H1 (cell line): ENCODE measurements around the gene CHODL. TPM values are rescaled to one million over a fixed set of nuclear protein-coding genes. Genes with fewer than 3 reads are reported as not detected.

ENCODE experiments used
- CTCF ChIA-PET: fragments of 300-600 bp; sonication (Branson Sonifier 250); formaldehyde crosslinking; loops from one replicate; lab custom pipeline; 2021; ENCODE audit not compliant: partially characterized antibody; lab: Charles Lee
- POLR2A ChIA-PET: fragments of 300-600 bp; sonication (Branson Sonifier 250); formaldehyde crosslinking; loops from one replicate; lab custom pipeline; 2021; ENCODE audit warnings: inconsistent platforms; ENCODE audit not compliant: partially characterized antibody; lab: Charles Lee
- DNase-seq, 2 experiments: peaks; one replicate each; pipeline versions ENCODE4 v3.0.0 to v3.0.0-alpha.2; 2010 to 2022; ENCODE audit warnings: low spot score in 2 of 2, low read depth in 1 of 2, mixed read lengths in 1 of 2
- FAIRE-seq: peaks from 2 replicates; lab custom pipeline; 2011; peaks lifted over from hg19 to GRCh38; lab: Jason Lieb, UNC
- H2AFZ ChIP-seq: 2 replicates; pipeline ENCODE4 v1.8.1; 2012; ENCODE audit warnings: low read length, inconsistent platforms
- H2AK5ac ChIP-seq: 2 replicates; pipeline ENCODE4 v1.6.1; 2013; ENCODE audit warnings: low read depth, low read length
- H2BK120ac ChIP-seq: replicated peaks from 2 replicates; pipeline ENCODE3; 2013; ENCODE audit warnings: low read depth, low read length, inconsistent platforms
- H2BK12ac ChIP-seq: 2 replicates; pipeline ENCODE4 v1.6.1; 2013; ENCODE audit warnings: low read depth, low read length
- H2BK15ac ChIP-seq: 2 replicates; pipeline ENCODE4 v1.6.1; 2013; ENCODE audit warnings: low read length
- H2BK20ac ChIP-seq: 2 replicates; pipeline ENCODE4 v1.6.1; 2013; ENCODE audit warnings: low read length
- H2BK5ac ChIP-seq: 2 replicates; pipeline ENCODE4 v1.6.1; 2013; ENCODE audit warnings: low read depth, low read length
- H3K14ac ChIP-seq: 2 replicates; pipeline ENCODE4 v1.6.1; 2013; ENCODE audit warnings: inconsistent platforms; ENCODE audit not compliant: insufficient read length
- H3K18ac ChIP-seq: 2 replicates; pipeline ENCODE4 v1.6.1; 2013; ENCODE audit warnings: low read length; ENCODE audit errors: extremely low read depth
- H3K23ac ChIP-seq: 2 replicates; pipeline ENCODE4 v1.6.1; 2013; ENCODE audit warnings: inconsistent platforms; ENCODE audit not compliant: insufficient read length
- H3K23me2 ChIP-seq: 2 replicates; pipeline ENCODE4 v1.6.1; 2013; ENCODE audit warnings: low read depth, low read length
- H3K27ac ChIP-seq: 2 replicates; pipeline ENCODE4 v1.6.1; 2011; ENCODE audit warnings: low read depth, low read length, inconsistent platforms
- H3K27me3 ChIP-seq, 4 experiments: replicated peaks in 1 of 4; 1 replicate in 1 of 4; 2 replicates in 3 of 4; pipeline versions ENCODE4 v1.6.1 to v1.8.1; 2011 to 2013; ENCODE audit warnings: low read length in 3 of 4, mild to moderate bottlenecking in 3 of 4, inconsistent platforms in 2 of 4, mixed read lengths in 2 of 4, moderate library complexity in 1 of 4; ENCODE audit not compliant: control insufficient read depth in 3 of 4, insufficient read depth in 3 of 4; ENCODE audit errors: extremely low read depth in 1 of 4
- H3K36me3 ChIP-seq, 4 experiments: 2 replicates each; pipeline versions ENCODE4 v1.6.1 to v1.8.1; 2011 to 2013; ENCODE audit warnings: mild to moderate bottlenecking in 4 of 4, low read length in 3 of 4, moderate library complexity in 2 of 4, control low read depth in 1 of 4, inconsistent platforms in 1 of 4; ENCODE audit not compliant: insufficient read depth in 4 of 4, control insufficient read depth in 2 of 4
- H3K4ac ChIP-seq: replicated peaks from 2 replicates; pipeline ENCODE3; 2013; ENCODE audit warnings: low read length, low read depth, mixed read lengths, inconsistent platforms; ENCODE audit not compliant: insufficient read length
- H3K4me1 ChIP-seq, 4 experiments: replicated peaks in 1 of 4; 1 replicate in 1 of 4; 2 replicates in 3 of 4; pipeline versions ENCODE4 v1.6.1 to v1.8.1; 2011 to 2013; ENCODE audit warnings: low read length in 3 of 4, inconsistent platforms in 2 of 4, mixed read lengths in 1 of 4; ENCODE audit not compliant: insufficient read depth in 4 of 4, control insufficient read depth in 3 of 4
- H3K4me2 ChIP-seq, 2 experiments: 2 replicates each; pipeline versions ENCODE4 v1.6.1 to v1.8.1; 2011 to 2013; ENCODE audit warnings: low read depth in 2 of 2, low read length in 2 of 2, control low read depth in 1 of 2, inconsistent platforms in 1 of 2, mild to moderate bottlenecking in 1 of 2; ENCODE audit not compliant: insufficient read depth in 1 of 2
- H3K4me3 ChIP-seq, 4 experiments: fragments of 200-600, 300-600 bp in 1 of 4; sonication (generic), shearing (Covaris generic), sonication (Bioruptor Twin) in 1 of 4; 2 replicates each; pipeline versions ENCODE4 v1.5.1 to v1.8.1; 2011 to 2016; ENCODE audit warnings: low read length in 4 of 4, low read depth in 3 of 4, control low read depth in 2 of 4, inconsistent platforms in 2 of 4, mild to moderate bottlenecking in 2 of 4, mixed read lengths in 1 of 4, moderate library complexity in 1 of 4; ENCODE audit not compliant: insufficient read depth in 2 of 4; ENCODE audit errors: extremely low read depth in 1 of 4
- H3K56ac ChIP-seq: replicated peaks from 2 replicates; pipeline ENCODE3; 2013; ENCODE audit warnings: low read depth, mild to moderate bottlenecking, mixed read lengths, low read length, inconsistent platforms; ENCODE audit not compliant: insufficient read length
- H3K79me1 ChIP-seq: 2 replicates; pipeline ENCODE4 v1.6.1; 2013; ENCODE audit warnings: low read depth, low read length, control low read depth
- H3K79me2 ChIP-seq, 2 experiments: 2 replicates each; pipeline versions ENCODE4 v1.6.1 to v1.8.1; 2012 to 2013; ENCODE audit warnings: low read length in 2 of 2, mild to moderate bottlenecking in 2 of 2, inconsistent platforms in 1 of 2; ENCODE audit not compliant: insufficient read depth in 2 of 2, control insufficient read depth in 1 of 2
- H3K9ac ChIP-seq, 4 experiments: replicated peaks in 1 of 4; 1 replicate in 1 of 4; 2 replicates in 3 of 4; pipeline versions ENCODE4 v1.6.1 to v1.8.1; 2011 to 2013; ENCODE audit warnings: low read depth in 3 of 4, low read length in 3 of 4, control low read depth in 2 of 4, mild to moderate bottlenecking in 2 of 4, moderate library complexity in 2 of 4, inconsistent platforms in 1 of 4; ENCODE audit errors: extremely low read depth in 1 of 4
- H3K9me3 ChIP-seq, 2 experiments: 2 replicates each; pipeline versions ENCODE4 v1.6.1 to v1.8.1; 2012 to 2013; ENCODE audit warnings: mild to moderate bottlenecking in 2 of 2, moderate library complexity in 2 of 2, control low read depth in 1 of 2, inconsistent platforms in 1 of 2, low read depth in 1 of 2, low read length in 1 of 2, mixed read lengths in 1 of 2; ENCODE audit not compliant: insufficient read depth in 2 of 2
- H4K20me1 ChIP-seq, 2 experiments: replicated peaks in 1 of 2; 2 replicates each; pipeline versions ENCODE3 to v1.8.1; 2011 to 2013; ENCODE audit warnings: inconsistent platforms in 2 of 2, low read length in 2 of 2, mild to moderate bottlenecking in 1 of 2; ENCODE audit not compliant: insufficient read depth in 2 of 2, control insufficient read depth in 1 of 2
- H4K5ac ChIP-seq: 2 replicates; pipeline ENCODE4 v1.6.1; 2013; ENCODE audit warnings: low read length, low read depth, mixed read lengths, inconsistent platforms; ENCODE audit not compliant: insufficient read length
- H4K8ac ChIP-seq: 2 replicates; pipeline ENCODE4 v1.8.0; 2013; ENCODE audit warnings: mild to moderate bottlenecking, moderate library complexity, low read length, inconsistent platforms; ENCODE audit not compliant: insufficient read depth; ENCODE audit errors: extremely low read depth
- H4K91ac ChIP-seq: replicated peaks from 2 replicates; pipeline ENCODE3; 2013; ENCODE audit warnings: low read length, mixed read lengths, inconsistent platforms; ENCODE audit not compliant: insufficient read length
- KDM4A ChIP-seq: IDR thresholded peaks from one replicate; pipeline ENCODE4 v1.7.1; 2012; ENCODE audit warnings: low read depth, mild to moderate bottlenecking, moderate library complexity, low read length, inconsistent platforms; ENCODE audit not compliant: severe bottlenecking
- MAFK ChIP-seq: IDR thresholded peaks from 2 replicates; pipeline ENCODE4 v1.6.1; 2012; ENCODE audit warnings: low read depth, mild to moderate bottlenecking, improper control_type of control experiment, low read length
- WGBS, 2 experiments: shearing (Covaris generic) in 1 of 2; methylation state at CpG; one replicate each; pipeline versions ENCODE4 v1.1.6 to v1.1.7; 2013 to 2015; ENCODE audit warnings: low lambda C conversion rate in 2 of 2, mixed read lengths in 2 of 2, inconsistent platforms in 1 of 2, low coverage in 1 of 2, missing lambda C conversion rate in 1 of 2; ENCODE audit not compliant: insufficient replicate concordance in 2 of 2, insufficient coverage in 1 of 2, insufficient read length in 1 of 2; ENCODE audit errors: extremely low coverage in 1 of 2, missing lambda C conversion rate in 1 of 2; 5-methylcytosine and 5-hydroxymethylcytosine counted together
- polyA plus RNA-seq, 7 experiments: library from polyadenylated mRNA; depleted of rRNA in 3 of 7; stranded (reverse) in 5 of 7; unstranded in 2 of 7; fragments of >200 nt in 5 of 7; fragments of 200-250 nt in 2 of 7; gene quantifications; 1 replicate in 5 of 7; 2 replicates in 1 of 7; 4 replicates in 1 of 7; pipeline versions ENCODE4 v1.2.1 to v1.2.3, GENCODE V29; 2011 to 2013; ENCODE audit warnings: missing spikeins in 2 of 7, mixed read lengths in 2 of 7
- total RNA-seq: library from RNA; stranded (reverse); fragmentation: NEBNext Ultra II Directional; extraction: Animal tissue kit (Norgen Biotek cat#: 25700); gene quantifications from 2 replicates; pipeline ENCODE4 v1.2.1, GENCODE V29; 2021

Gene CHODL
- total and polyA plus RNA-seq, 2 of the 8 experiments (the other 6 are each of a cell fraction or from before 2014, with no cell fraction given) = 0.39 to 0.82 TPM

GRCh38 chr21:18248171-18248570 is 3.5 kb downstream of the CHODL start:
- Histone ChIP-seq H3K23ac (no peak overlapping the region), H2BK12ac (no peak overlapping the region), H3K9me3 (no peaks in the 10 kb centered on the region), H3K9ac (no peak overlapping the region), H3K23me2 (peaks cover 12% of the 10 kb centered on the region), H2AFZ (no peak overlapping the region), H3K56ac (no peak overlapping the region), H2BK120ac (no peak overlapping the region), H3K4me3 (no peak overlapping the region), H3K79me2 (no peaks in the 10 kb centered on the region), H3K27me3 (peaks cover 19 to 31% (median 26%) of the 10 kb centered on the region in 4 experiments), H2BK15ac (no peak overlapping the region), H2BK20ac (no peak overlapping the region), H3K79me1 (no peaks in the 10 kb centered on the region), H3K4me2 (no peak overlapping the region), H2AK5ac (no peak overlapping the region), H3K4me1 (peaks cover 0 to 12% (median 2%) of the 10 kb centered on the region in 4 experiments; a peak in 3 of 7 replicates), H3K27ac (no peak overlapping the region), H2BK5ac (no peak overlapping the region), H3K18ac (no peak overlapping the region), H3K4ac (no peak overlapping the region), H4K5ac (no peak overlapping the region), H3K14ac (no peak overlapping the region), H3K36me3 (no peaks in the 10 kb centered on the region; a peak in 1 of 8 replicates), H4K20me1 (peaks cover 0 to 3% of the 10 kb centered on the region in 2 experiments), H4K8ac (no peak overlapping the region), H4K91ac (no peak overlapping the region)
- TF ChIP-seq KDM4A (no peak), MAFK (peak; percentile 90)
- FAIRE-seq (no peak), DNase-seq (no peak)
- WGBS, 2 experiments = 92% methylated on average over 1 of the region's 1 CpG; no CpG with 5 or more reads in 1 of the 2 experiments
- ChIA-PET POLR2A (no interaction called here), CTCF (no interaction called here)
